ENCODE measurements around the gene TTLL5. TPM values are rescaled to one million over a fixed set of nuclear protein-coding genes. Genes with fewer than 3 reads are reported as not detected.

TTLL5 gene
- total and polyA plus RNA-seq, 9 of the 15 experiments (the other 6 are each of a cell fraction or from before 2014, with no cell fraction given): 4.1 to 18.9 (median 12.6) TPM

GRCh38 chr14:75723716-75724115, 62.7 kb downstream of the TTLL5 start:
- in situ Hi-C loops (cut with MboI) (loop anchor here (25.0 kb wide), 1 partner anchor 664 kb away; the partner anchor contains the start of gene ESRRB), intact Hi-C loops (cut with micrococcal nuclease) (no loop called here)
- H3K27ac ChIP-seq (ENCODE audit: extremely low read depth, low read depth, low read length): no peak overlapping the region
- no peak for FAIRE-seq
- ATAC-seq: no peak
- TF ChIP-seq PCBP2 (IDR thresholded peaks at IDR 0.05; ENCODE audit: low read depth, low read length, poor library complexity, severe bottlenecking) (no peak), DPF2 (IDR thresholded peaks at IDR 0.05) (no peak), POLR2AphosphoS5 (IDR thresholded peaks at IDR 0.05; ENCODE audit: control insufficient read depth, insufficient read depth, low read depth, low read length) (no peak), POLR2AphosphoS2 (IDR thresholded peaks at IDR 0.05; ENCODE audit: low read length) (no peak), ZBTB34 (CRISPR knock-in tag; IDR thresholded peaks at IDR 0.05) (no peak), LARP7 (IDR thresholded peaks at IDR 0.05) (no peak), HOMEZ (CRISPR knock-in tag; IDR thresholded peaks at IDR 0.05) (no peak), GTF2E2 (tag; IDR thresholded peaks at IDR 0.05) (no peak), ZNF140 (CRISPR knock-in tag; IDR thresholded peaks at IDR 0.05) (no peak), HIVEP1 (CRISPR knock-in tag; IDR thresholded peaks at IDR 0.05) (no peak), ZNF280B (CRISPR knock-in tag; IDR thresholded peaks at IDR 0.05) (no peak), IRF1 (CRISPR knock-in tag; IDR thresholded peaks at IDR 0.05; ENCODE audit: borderline replicate concordance) (no peak), ZNF551 (CRISPR knock-in tag; IDR thresholded peaks at IDR 0.05) (no peak), ZBTB1 (CRISPR knock-in tag; IDR thresholded peaks at IDR 0.05; ENCODE audit: borderline replicate concordance, low read depth) (no peak), ZNF785 (CRISPR knock-in tag; IDR thresholded peaks at IDR 0.05) (no peak)
- POLR2A ChIA-PET: no interaction called here
- no peaks in the 10 kb centered on the region for H3K9me1 ChIP-seq (ENCODE audit: control insufficient read depth, insufficient read depth, low read length)
- no peaks in the 10 kb centered on the region for H3K27me3 ChIP-seq (ENCODE audit: control insufficient read depth in 2 of 2, insufficient read depth in 2 of 2, low read length in 2 of 2)
- peaks cover 13% of the 10 kb centered on the region; the same call in 2 of the 3 replicates for H3K36me3 ChIP-seq (ENCODE audit: control insufficient read depth, insufficient read depth, low read length)
- 22% methylated on average over 1 of the region's 1 CpG for WGBS (ENCODE audit: insufficient coverage, low coverage, missing lambda C conversion rate)
- no peak overlapping the region for H3K9ac ChIP-seq (ENCODE audit: insufficient read depth in 1 of 2, low read depth in 2 of 2, low read length in 2 of 2)
- DNase-seq (ENCODE audit: extremely low read depth in 1 of 4, low spot score in 3 of 4): no peak
- CTCF ChIA-PET (ENCODE audit: low intra/inter-chr PET ratio): no interaction called here
- H3K4me1 ChIP-seq (replicated peaks in 1 of 2; ENCODE audit: control insufficient read depth in 2 of 2, insufficient read depth in 2 of 2, low read length in 2 of 2): no peaks in the 10 kb centered on the region; a peak in 1 of 5 replicates
- H3K79me2 ChIP-seq (ENCODE audit: control insufficient read depth, insufficient read depth, low read length): no peaks in the 10 kb centered on the region
- no TSS peak for BruUV-seq (replicated peaks)
- no peak overlapping the region for H2AFZ ChIP-seq (ENCODE audit: low read depth, low read length)
- no peaks in the 10 kb centered on the region for H4K20me1 ChIP-seq (replicated peaks; ENCODE audit: control insufficient read depth, insufficient read depth, low read length)
- H3K4me3 ChIP-seq: no peak overlapping the region
- no peaks in the 10 kb centered on the region for H3K9me3 ChIP-seq (replicated peaks; ENCODE audit: control insufficient read depth, insufficient read depth, low read depth, low read length)
- H3K4me2 ChIP-seq (ENCODE audit: insufficient read depth, low read length): no peak overlapping the region
